Endothelial cell of umbilical vein (primary cell): Measurements from ENCODE around the gene NECTIN4. TPM values are rescaled to one million over a fixed set of nuclear protein-coding genes. Genes with fewer than 3 reads are reported as not detected.

ENCODE experiments used
- BruUV-seq: library from RNA; stranded (reverse); fragments of 400-500 nt; replicated peaks from 2 replicates; lab custom pipeline; 2021; lab: Mats Ljungman, UMichigan
- CTCF ChIA-PET: fragments of 300-600, 350-600 bp; sonication (Branson Sonifier 250); formaldehyde crosslinking; loops from one replicate; lab custom pipeline; 2021; ENCODE audit warnings: antibody characterized with exemption, inconsistent platforms; lab: Charles Lee
- POLR2A ChIA-PET: fragments of 300-600, 350-600 bp; sonication (Branson Sonifier 250); formaldehyde crosslinking; loops from one replicate; lab custom pipeline; 2021; ENCODE audit warnings: antibody characterized with exemption, inconsistent platforms; lab: Charles Lee
- DNase-seq: peaks from one replicate; pipeline ENCODE4 v3.0.0-alpha.2; 2011; ENCODE audit warnings: low read depth, low spot score
- FAIRE-seq: peaks from 2 replicates; lab custom pipeline; 2011; peaks lifted over from hg19 to GRCh38; lab: Jason Lieb, UNC
- H2AFZ ChIP-seq: 2 replicates; pipeline ENCODE4 v1.6.0; 2012; ENCODE audit warnings: low read depth, low read length, control low read depth, inconsistent platforms
- H3K27ac ChIP-seq: 2 replicates; pipeline ENCODE4 v1.5.1; 2011; ENCODE audit warnings: low read depth, mild to moderate bottlenecking, control low read depth, low read length, moderate library complexity; ENCODE audit not compliant: insufficient read depth
- H3K27me3 ChIP-seq, 2 experiments: 2 replicates each; pipeline versions ENCODE4 v1.6.0 to v1.6.1; 2011; ENCODE audit warnings: low read length in 2 of 2, mixed read lengths in 1 of 2; ENCODE audit not compliant: control insufficient read depth in 2 of 2, insufficient read depth in 2 of 2
- H3K36me3 ChIP-seq, 2 experiments: 2 replicates in 1 of 2; 3 replicates in 1 of 2; pipeline ENCODE4 v1.5.1; 2011; ENCODE audit warnings: low read length in 2 of 2, mild to moderate bottlenecking in 1 of 2, moderate library complexity in 1 of 2; ENCODE audit not compliant: control insufficient read depth in 2 of 2, insufficient read depth in 2 of 2; ENCODE audit errors: extremely low read depth in 1 of 2
- H3K4me1 ChIP-seq: 3 replicates; pipeline ENCODE4 v1.5.1; 2011; ENCODE audit warnings: mild to moderate bottlenecking, low read length; ENCODE audit not compliant: control insufficient read depth, insufficient read depth; ENCODE audit errors: extremely low read depth
- H3K4me2 ChIP-seq: 2 replicates; pipeline ENCODE4 v1.6.1; 2011; ENCODE audit warnings: low read length, control low read depth, mixed read lengths; ENCODE audit not compliant: insufficient read depth
- H3K4me3 ChIP-seq, 3 experiments: fragments of 200-600 bp in 1 of 3; sonication (generic), shearing (Covaris generic) in 1 of 3; replicated peaks in 1 of 3; 2 replicates each; pipeline ENCODE4 v1.5.1; 2011 to 2016; ENCODE audit warnings: control low read depth in 3 of 3, low read length in 3 of 3, mild to moderate bottlenecking in 2 of 3, inconsistent platforms in 1 of 3, low read depth in 1 of 3, moderate library complexity in 1 of 3; ENCODE audit not compliant: insufficient read depth in 1 of 3
- H3K79me2 ChIP-seq: 2 replicates; pipeline ENCODE4 v1.6.0; 2012; ENCODE audit warnings: low read length, inconsistent platforms; ENCODE audit not compliant: control insufficient read depth, insufficient read depth
- H3K9ac ChIP-seq: replicated peaks from 2 replicates; pipeline ENCODE3; 2011; ENCODE audit warnings: low read length, control low read depth; ENCODE audit not compliant: insufficient read depth; ENCODE audit errors: extremely low read depth
- H3K9me1 ChIP-seq: replicated peaks from 3 replicates; pipeline ENCODE4 v1.6.0; 2011; ENCODE audit warnings: mild to moderate bottlenecking, low read length; ENCODE audit not compliant: control insufficient read depth, insufficient read depth; ENCODE audit errors: extremely low read depth
- H3K9me3 ChIP-seq: replicated peaks from 2 replicates; pipeline ENCODE4 v1.5.1; 2012; ENCODE audit warnings: low read length, inconsistent platforms; ENCODE audit not compliant: control insufficient read depth, insufficient read depth
- H4K20me1 ChIP-seq: replicated peaks from 2 replicates; pipeline ENCODE3; 2011; ENCODE audit warnings: mild to moderate bottlenecking, low read length; ENCODE audit not compliant: control insufficient read depth, insufficient read depth; ENCODE audit errors: extremely low read depth
- CTCF ChIP-seq, 2 donors: IDR thresholded peaks; 1 replicate in 1 of 2; 2 replicates in 1 of 2; pipeline ENCODE4 v1.5.1; 2011; ENCODE audit warnings: low read length in 2 of 2, mild to moderate bottlenecking in 2 of 2, moderate library complexity in 2 of 2, control low read depth in 1 of 2, inconsistent platforms in 1 of 2, low read depth in 1 of 2; ENCODE audit not compliant: insufficient read depth in 1 of 2; ENCODE audit errors: extremely low read depth in 1 of 2
- EZH2 ChIP-seq: IDR thresholded peaks from 2 replicates; pipeline ENCODE4 v1.6.1; 2012; ENCODE audit warnings: borderline replicate concordance, low read depth, mild to moderate bottlenecking, moderate library complexity, low read length, inconsistent platforms; ENCODE audit not compliant: severe bottlenecking
- FOS ChIP-seq: IDR thresholded peaks from 2 replicates; pipeline ENCODE4 v1.6.1; 2011; ENCODE audit warnings: mild to moderate bottlenecking, low read length, moderate library complexity, borderline replicate concordance; ENCODE audit not compliant: insufficient read depth
- GATA2 ChIP-seq: IDR thresholded peaks from 2 replicates; pipeline ENCODE4 v1.7.0; 2011; ENCODE audit warnings: low read depth, mild to moderate bottlenecking, moderate library complexity, mixed read lengths, low read length; ENCODE audit not compliant: insufficient read length, insufficient read depth
- JUN ChIP-seq: IDR thresholded peaks from 2 replicates; pipeline ENCODE4 v1.6.1; 2011; ENCODE audit warnings: borderline replicate concordance, low read depth; ENCODE audit not compliant: insufficient read length, insufficient read depth
- MYC ChIP-seq: IDR thresholded peaks from one replicate; pipeline ENCODE4 v1.6.1; 2011; ENCODE audit warnings: mild to moderate bottlenecking, low read depth, low read length
- POLR2A ChIP-seq: IDR thresholded peaks from 2 replicates; pipeline ENCODE4 v1.6.1; 2012; ENCODE audit warnings: low read depth, mild to moderate bottlenecking, control low read depth, low read length
- POLR2AphosphoS5 ChIP-seq: IDR thresholded peaks from 2 replicates; pipeline ENCODE4 v1.6.1; 2012; ENCODE audit warnings: low read depth, mild to moderate bottlenecking, control low read depth, low read length, moderate library complexity; ENCODE audit not compliant: insufficient read depth
- dilution Hi-C: fragments of 300-500 bp; cut with MboI; formaldehyde crosslinking; loops from one replicate; pipeline ENCODE4 v1.15.0; 2019; ENCODE audit warnings: low sequenced_read_pairs; ENCODE audit not compliant: extremely low pct_ligation_motif_present
- intact Hi-C: fragments of 100-400 bp; cut with micrococcal nuclease; formaldehyde crosslinking; loops from one replicate; pipeline ENCODE4 v1.10.0; 2022
- polyA plus RNA-seq, 4 experiments: library from polyadenylated mRNA; depleted of rRNA in 3 of 4; stranded (reverse) in 3 of 4; unstranded in 1 of 4; fragments of >200 nt; gene quantifications; 2 replicates each; pipeline versions ENCODE4 v1.2.1 to v1.2.3, GENCODE V29; 2011 to 2012; ENCODE audit warnings: missing spikeins in 1 of 4
- total RNA-seq: library from RNA; stranded (reverse); gene quantifications from 2 replicates; pipeline ENCODE4 v1.2.3, GENCODE V29; 2021
- TF ChIP-seq, protein P1 (sequence below): IDR thresholded peaks from 2 replicates; pipeline ENCODE4 v1.6.1; 2011; ENCODE audit not compliant: insufficient read depth, insufficient read length

The NECTIN4 gene
- total and polyA plus RNA-seq, 2 donors (not counting 3 experiments of a cell fraction or from before 2014, with no cell fraction given) = 0.15 to 0.58 TPM

DNA sequence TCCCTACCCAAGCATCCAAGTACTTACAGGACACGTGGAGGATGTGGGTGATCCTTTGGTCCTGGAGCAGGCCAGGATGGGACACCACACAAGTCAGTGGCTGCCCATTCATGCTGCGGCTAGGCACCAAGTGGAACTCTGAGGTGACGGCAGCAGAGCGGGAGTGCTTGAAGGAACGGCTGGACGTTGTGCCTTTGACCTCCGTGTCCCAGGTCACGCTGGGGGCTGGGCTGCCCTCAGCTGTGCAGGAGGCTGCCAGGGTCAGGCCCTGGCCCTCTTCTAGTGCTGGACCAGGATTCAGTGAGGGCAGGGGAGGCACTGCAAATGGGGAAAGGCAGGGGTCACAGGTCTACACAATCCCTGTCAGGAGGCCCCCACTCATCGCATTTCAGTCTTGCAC, 11.9 kb downstream of the NECTIN4 start:
- dilution Hi-C loops (no loop called here), intact Hi-C loops (no loop called here)
- POLR2A ChIA-PET = no interaction called here
- H3K27me3 ChIP-seq = no peaks in the 10 kb centered on the region
- no peak overlapping the region for H3K4me3 ChIP-seq
- H2AFZ ChIP-seq = no peak overlapping the region
- H3K9ac ChIP-seq = no peak overlapping the region
- no peaks in the 10 kb centered on the region for H3K9me1 ChIP-seq
- TF ChIP-seq FOS = no peak
- TF ChIP-seq MYC = no peak
- TF ChIP-seq, protein P1, sequence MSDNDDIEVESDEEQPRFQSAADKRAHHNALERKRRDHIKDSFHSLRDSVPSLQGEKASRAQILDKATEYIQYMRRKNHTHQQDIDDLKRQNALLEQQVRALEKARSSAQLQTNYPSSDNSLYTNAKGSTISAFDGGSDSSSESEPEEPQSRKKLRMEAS = no peak
- no peak for TF ChIP-seq POLR2AphosphoS5
- no peak for TF ChIP-seq POLR2A
- no peak for TF ChIP-seq JUN
- no peak for TF ChIP-seq CTCF (IDR thresholded peaks at IDR 0.05; ENCODE audit: extremely low read depth in 1 of 2, insufficient read depth in 1 of 2, low read depth in 1 of 2, low read length in 2 of 2)
- no peak for TF ChIP-seq GATA2
- TF ChIP-seq EZH2 = no peak
- no peak overlapping the region for H3K4me2 ChIP-seq
- no peak overlapping the region for H3K27ac ChIP-seq
- H4K20me1 ChIP-seq = no peaks in the 10 kb centered on the region
- H3K79me2 ChIP-seq = no peaks in the 10 kb centered on the region
- DNase-seq (no peak), FAIRE-seq (no peak)
- no peaks in the 10 kb centered on the region for H3K9me3 ChIP-seq
- CTCF ChIA-PET = interaction anchor here (2.7 kb wide), 1 partner anchor 81 kb away, joined by 7 read pairs; no protein-coding TSS in a partner anchor
- BruUV-seq = no TSS peak
- no peaks in the 10 kb centered on the region for H3K4me1 ChIP-seq
- H3K36me3 ChIP-seq = no peaks in the 10 kb centered on the region
